AG20443 (cell line): ENCODE measurements around the gene ASPSCR1.

Source experiments
- DNase-seq: peaks from one replicate; pipeline ENCODE4 v3.0.0; 2012; ENCODE audit warnings: low spot score, mixed read lengths

ASPSCR1 gene

DNA sequence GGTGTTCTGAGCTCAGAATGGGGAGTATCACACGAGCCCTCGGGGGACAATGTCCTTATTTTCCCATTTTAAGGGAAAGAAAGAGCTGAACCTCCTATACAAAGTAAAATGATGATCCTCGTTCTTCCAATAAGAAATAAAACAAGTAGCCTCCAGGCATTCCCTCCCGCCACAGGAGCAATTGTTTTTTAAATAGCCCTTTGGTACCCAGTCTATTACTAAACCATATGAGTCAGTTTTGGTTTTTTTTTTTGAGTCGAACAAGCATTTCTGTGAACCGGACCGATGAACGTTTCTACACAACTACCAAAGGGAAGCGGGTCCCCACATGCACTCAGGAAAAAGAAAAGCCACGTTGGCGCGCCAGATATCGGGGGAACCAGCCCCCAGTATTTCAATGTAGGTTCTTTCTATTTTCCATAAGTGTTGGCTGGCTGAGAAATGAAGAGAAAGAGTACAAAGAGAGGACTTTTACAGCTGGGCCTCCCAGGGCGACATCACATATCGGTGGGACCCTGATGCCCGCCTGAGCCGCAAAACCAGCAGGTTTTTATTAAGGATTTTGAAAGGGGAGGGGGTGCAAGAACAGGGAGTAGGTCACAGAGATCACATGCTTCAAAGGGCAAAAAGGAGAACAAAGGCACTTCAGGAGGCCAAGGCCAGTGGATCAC is 63.9 kb downstream of the ASPSCR1 start:
- DNase-seq = no peak

DNA sequence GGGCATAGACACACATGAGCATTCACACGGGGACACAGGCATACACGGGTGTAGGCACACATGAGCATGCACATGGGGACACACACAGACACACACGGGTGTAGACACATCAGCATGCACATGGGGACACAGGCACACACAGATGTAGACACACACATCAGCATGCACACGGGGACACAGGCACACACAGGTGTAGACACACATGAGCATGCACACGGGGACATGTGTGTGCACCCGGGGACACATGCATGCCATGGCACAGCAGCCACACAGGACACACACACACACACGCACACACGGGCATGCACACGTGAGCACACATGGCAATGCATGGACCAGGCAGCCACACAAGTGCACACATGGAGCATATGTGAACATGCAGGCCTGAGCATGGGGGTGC is 65.2 kb downstream of the ASPSCR1 start:
- DNase-seq = no peak

DNA sequence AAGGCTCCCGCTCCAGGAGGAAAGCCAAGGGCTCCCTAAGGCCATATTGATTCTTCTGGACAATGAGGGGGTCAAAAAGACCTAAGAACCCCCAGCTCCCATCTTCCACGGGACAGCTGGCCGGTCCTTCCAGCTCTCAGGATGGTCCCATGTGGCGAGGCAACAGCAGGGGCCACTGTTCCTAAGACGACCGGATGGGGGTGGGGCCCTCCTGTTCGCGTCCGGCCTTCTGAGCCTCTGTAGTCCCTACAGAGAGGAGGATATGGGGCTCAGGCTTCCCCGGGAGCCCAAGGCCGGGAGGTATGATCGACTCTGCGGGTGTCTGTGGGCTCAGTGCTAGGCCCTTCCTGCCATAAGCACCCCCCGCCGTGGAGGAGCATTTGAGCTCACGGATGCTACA is 66.1 kb downstream of the ASPSCR1 start:
- no peak for DNase-seq

DNA sequence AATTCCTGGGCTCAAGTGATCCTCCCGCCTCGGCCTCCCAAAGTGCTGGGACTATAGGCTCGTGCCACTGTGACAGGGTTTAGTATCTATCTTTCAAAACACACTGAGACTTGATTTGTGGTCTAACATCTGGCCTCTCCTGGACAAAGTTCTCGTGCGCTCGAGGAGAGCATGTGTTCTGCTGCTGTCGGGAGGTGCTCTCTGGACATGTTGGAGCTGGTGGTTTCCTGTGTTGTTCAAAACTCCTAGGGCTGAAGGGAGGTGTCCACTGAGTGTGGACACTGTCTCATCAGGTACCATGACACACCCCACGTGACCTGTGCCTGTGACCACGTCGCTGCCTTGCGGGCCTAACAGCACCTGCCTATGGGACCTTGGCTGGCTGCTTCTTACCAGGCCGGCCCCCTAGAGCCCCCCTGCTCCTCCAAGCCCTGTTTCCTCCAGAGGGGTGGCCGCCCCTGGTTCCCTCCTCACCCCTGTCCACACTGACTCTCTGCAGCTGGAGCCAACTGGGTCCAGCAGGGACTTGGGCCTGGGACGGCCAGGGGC is 68.6 kb downstream of the ASPSCR1 start:
- DNase-seq = no peak

DNA sequence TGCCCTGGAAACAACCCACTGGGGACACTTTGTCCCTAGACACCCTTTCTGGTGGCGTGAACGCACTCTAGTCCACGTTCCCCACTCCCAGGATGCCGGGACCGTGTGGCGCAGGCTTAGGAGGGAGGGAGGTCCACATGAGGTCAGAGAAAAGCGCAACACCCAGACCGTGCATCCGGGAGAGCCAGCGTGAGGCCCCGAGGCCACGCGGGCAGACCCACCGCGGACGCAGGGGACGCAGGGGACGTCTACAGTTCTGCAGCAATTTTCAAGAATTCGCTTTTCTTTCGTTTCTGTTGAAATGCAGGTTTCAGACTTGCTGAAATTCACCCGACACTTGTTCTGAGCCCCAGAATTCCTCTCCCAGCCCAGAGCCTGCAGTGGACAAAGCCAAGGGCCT is 69.5 kb downstream of the ASPSCR1 start:
- no peak for DNase-seq

DNA sequence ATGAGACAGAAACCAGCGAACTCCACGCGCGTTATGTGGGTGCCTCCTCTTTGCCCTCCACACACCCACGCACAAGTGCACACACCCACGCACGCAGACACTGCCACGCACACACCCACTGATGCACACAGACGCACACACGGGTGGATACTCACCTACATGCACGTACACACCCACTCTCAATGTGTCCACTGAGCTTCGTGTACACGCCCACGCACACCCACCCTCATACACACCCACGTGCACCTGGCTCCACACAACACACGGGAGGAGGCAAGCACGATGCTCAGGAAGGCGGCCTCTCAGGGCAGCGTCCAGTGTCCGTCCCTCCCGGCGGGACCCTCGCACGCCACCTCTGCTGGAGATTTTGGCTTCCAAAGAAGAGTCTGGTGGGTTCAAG is 70.0 kb downstream of the ASPSCR1 start:
- no peak for DNase-seq

DNA sequence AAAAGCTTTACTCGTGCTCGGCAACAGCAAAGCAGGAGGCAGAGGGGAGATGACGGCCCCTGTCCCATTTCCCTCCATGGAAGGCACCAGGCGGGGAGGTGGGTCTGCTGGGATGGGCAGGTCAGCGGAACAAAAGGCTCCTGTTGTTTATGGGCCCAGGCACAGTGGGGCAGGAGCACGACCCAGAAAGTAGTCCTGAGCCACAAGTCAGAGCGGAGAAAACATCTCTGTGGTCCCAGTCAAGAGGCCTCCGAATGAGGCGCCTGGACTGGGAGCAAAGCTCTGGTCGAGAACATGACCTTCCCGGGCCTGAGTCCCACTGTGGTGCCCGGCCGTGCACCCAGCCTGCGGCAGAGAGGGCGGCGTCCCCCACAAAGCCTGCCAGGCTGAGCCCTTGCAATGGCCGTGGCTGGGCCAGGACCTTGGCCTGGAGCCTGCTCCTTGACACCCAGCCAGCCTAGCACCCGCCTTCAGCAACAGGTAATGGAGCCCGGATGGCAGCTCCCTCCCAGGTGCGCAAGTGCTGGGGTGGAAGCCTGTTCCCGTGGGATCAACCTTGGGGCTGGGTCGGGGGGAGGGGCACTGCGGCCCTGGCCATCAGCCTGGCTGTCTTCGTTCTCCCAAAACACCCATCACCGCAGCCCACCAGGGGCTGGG is 70.6 kb downstream of the ASPSCR1 start:
- no peak for DNase-seq

DNA sequence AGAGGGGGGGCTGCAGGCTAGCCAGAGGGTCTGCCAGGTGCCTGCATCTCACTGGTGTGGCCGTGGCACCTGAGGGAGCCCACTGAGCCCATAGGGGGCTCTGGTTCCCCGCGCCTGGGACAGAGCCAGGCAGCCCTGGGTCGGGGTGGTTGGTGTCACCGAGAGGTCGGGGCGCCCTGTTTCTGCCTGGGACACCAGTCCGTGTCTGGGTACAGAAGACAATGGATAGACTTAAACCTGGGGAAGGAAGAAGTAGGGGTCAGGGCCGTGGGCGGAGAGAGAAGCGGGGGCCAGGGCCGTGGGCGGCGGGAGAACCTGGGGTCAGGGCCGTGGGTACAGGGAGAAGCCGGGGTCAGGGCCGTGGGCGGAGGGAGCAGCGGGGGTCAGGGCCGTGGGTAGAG is 71.1 kb downstream of the ASPSCR1 start:
- DNase-seq = no peak

DNA sequence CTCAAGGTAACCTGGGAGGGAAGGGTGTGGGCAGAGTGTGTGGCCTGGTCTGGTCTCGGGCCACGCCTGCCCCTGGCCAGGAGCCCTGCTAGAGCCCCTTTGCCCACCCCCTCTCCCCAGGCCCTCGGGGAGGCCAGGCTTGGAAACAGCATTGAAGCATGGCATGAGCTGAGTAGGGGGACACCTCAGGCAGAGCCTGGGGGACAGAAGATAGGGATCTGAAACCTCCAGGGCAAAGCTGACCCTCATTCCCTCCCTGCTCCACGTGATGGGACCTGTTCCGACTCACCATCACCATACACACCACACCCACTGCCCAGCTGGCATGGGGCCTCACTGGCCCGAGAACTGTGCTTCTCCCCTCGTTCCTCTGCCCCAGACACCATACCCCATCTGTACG is 71.7 kb downstream of the ASPSCR1 start:
- no peak for DNase-seq

DNA sequence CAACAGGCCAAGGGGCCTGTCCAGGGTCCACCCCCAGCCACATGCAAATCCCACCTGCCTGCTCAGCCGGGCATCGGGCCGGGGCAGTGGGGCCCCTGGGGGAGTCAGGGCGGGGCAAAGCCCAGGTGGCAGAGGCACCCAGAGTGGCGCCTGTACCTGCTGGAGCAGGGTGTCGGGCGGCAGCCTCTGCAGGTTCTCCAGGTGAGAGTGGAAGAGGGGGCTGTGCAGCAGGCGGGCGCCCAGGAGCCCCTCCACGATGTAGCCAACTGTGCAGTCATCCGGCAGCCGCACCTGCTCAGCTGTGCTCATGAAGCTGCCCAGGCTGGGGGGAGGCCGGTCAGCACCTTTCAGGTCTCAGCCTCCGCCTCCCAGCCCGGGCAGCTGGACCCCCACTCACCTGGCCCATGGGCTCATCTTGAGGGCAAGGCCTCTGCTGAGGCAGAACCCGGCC is 72.1 kb downstream of the ASPSCR1 start:
- no peak for DNase-seq

DNA sequence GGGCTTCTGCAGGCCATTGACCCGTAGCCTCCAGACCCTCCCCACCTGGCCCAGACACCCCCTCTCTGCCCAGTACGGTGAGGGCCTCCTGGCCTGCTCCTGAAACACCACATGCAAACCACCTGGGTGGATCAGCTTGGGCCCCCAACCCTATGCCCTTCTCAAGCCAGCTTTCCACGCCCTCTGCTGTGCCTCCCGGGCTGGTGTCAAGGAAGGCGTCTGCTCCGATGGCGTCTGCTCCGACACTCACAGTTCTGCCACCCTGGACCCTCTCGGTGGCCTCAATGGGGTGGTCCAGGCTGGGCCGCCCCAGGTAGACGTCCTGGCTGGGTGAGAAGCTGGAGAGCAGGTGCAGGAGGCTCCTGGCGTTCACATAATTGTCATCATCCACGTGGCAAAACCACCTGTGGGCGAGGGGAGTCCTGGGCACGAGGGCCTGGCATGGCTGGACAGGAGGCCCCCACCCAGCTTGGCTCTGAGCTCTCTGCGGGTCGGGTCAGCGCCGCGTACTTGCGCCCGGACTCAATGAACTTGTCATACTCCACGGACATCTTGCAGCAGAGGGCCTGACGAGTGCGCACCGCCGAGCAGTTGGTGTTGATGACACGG is 72.8 kb downstream of the ASPSCR1 start:
- no peak for DNase-seq

DNA sequence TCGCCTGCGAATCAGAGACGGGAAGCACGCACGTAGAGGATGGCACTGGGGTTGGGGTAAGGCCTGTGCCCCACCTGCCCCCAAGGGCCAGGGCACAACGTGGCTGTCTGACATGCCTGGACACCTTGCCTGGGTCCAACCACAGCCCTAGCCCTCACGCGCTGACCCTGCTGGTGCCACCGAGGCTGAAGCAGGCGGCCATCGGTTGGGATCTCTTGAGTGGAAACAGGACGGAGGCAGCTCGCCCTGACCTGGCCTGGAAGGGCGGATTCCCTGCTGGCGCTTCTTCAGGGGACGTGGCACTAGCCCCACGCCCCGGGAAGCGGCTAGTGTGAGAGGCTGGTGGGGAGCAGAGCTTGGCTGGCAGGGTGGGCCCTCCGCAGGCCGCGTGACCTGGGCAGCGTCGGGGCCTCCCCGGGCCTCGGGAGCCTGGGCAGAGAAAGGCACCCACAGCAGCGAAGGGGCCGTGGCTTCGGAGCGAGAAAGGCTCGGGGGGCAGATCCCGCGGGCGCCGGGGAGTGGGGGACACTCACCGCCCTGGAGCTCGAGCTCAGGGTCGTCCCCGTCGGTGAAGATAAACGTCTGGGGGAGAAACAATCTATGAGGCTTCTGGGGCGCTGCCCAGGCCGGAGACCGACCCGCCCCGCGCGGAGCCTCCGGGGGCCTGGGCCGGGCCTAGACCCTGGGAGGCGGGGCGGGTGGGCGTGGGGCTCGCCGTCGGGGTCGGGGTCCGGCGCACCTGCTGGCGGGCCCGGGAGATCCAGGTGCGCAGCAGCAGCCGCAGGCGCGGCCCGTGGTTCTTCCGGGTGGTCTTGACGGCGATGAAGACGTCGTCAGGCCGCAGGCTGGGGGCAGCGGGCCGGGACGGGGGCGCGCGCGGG is 73.6 kb downstream of the ASPSCR1 start:
- peak; percentile 59 for DNase-seq

DNA sequence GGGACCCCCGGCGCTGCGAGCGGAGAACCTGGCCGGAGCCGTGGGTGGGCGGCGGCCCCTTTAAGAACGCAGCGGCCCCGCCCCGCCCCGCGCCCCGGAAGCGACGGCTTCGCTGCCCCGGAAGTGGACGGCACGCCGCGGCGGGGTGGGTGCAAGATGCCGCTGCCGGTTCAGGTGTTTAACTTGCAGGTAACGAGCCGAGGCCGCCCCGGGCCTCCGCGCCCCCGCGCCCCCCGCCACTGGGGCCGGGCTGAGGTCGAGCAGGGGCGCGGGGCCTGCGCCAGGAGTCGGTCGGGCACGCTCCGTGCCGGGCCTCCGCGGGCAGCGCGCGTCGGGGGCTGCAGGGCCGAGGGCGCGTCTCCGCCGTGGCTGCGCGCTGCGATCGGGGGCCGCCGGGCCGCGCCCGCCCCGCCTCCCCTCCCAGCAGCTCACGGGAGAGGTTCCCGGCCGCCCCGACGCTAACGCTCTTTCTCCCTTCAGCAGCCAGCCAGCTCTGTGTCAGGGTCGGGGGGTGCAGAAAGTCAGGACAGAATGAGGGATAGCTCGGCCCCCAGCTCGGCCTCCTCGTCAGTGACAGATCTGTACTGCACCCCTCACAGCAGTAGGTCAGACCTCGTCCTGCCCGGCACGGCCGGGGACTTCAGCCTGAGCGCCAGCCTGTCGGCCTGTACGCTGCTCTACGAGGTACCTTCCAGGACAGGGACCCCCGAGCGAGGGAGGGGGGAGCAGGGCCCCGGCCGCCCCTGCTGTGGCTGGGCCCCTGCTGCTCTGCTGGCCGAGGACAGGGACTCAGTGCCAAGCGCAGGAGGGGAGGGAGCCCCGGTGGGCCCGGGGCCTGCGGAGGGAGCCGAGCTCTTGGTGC is 74.6 kb downstream of the ASPSCR1 start, which contains the start of the genes GPS1 and RFNG:
TSS of gene GPS1 (plus strand) at position 123 of the 862 bp plus-strand sequence. CDS start at position 157, 34 bp downstream.
TSS of gene RFNG (minus strand) at position 36 of the 862 bp plus-strand sequence. CDS start 45 bp downstream, outside the sequence.
- DNase-seq = peak; percentile 92

DNA sequence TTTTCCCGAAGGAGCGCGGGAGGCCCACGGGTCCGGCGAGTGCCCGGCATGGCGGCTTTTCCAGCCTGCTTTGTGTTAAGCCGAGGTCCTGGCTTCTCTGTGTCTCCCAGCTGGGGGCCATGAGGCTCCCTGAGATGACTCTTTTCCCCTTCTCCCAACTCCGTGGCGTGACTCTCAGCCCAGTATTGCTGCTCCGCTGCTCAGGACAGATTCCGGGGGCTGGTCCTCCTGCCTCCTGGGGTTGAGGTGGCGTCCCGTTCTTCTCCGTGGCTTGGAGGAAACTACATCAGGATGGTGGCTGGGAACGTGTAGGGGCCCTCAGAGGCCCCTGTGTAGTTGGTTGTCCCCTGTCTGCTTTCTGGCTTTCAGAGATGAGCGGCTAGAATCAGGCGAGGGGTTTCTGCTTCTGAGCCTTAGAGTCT is 75.2 kb downstream of the ASPSCR1 start:
- peak; percentile 30 for DNase-seq

DNA sequence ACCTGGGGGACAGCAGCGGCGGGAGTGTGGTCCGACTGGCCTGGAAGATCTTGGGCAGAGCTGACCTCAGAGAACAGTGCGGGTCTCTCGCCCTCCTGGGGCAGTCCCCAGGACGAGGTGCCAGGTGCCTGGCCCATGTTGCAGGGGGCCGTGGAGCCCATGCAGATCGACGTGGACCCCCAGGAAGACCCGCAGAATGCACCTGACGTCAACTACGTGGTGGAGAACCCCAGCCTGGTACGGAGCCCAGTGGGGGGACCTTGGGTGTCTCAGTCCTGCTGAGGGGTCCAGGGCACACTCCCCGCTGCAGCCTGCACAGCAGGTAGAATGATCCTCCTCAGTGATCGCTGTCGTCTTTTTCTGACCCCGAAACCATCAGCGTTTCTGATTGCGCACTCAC is 75.7 kb downstream of the ASPSCR1 start:
- DNase-seq = no peak

DNA sequence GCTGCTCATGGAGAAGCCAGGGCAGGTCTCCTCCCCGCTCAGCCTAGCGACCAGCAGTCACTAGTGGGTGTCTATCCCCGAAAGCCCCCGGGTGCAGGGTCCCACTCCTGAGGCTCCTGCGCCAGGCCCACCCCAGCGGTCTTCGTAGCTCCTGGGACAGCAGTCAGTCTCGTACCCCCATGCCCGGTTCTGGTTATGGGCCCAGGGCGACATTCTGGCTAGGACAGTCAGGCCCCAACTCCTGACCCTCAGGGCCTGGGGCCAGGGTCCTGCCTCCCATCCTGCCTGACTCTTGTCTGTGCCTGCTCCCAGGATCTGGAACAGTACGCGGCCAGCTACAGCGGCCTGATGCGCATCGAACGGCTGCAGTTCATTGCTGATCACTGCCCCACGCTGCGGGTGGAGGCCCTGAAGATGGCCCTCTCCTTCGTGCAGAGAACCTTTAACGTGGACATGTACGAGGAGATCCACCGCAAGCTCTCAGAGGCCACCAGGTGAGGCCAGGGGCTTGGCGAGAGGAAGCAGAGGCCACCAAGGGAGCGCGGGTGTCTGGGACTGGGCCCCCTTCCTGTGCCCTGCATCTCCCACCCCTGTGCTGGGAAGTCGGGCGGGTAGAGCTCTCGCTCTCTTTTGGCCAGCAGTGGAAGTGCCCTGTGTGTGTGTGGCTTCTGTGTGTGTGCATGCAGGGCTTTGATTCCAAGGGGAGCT is 76.3 kb downstream of the ASPSCR1 start:
- DNase-seq = no peak

DNA sequence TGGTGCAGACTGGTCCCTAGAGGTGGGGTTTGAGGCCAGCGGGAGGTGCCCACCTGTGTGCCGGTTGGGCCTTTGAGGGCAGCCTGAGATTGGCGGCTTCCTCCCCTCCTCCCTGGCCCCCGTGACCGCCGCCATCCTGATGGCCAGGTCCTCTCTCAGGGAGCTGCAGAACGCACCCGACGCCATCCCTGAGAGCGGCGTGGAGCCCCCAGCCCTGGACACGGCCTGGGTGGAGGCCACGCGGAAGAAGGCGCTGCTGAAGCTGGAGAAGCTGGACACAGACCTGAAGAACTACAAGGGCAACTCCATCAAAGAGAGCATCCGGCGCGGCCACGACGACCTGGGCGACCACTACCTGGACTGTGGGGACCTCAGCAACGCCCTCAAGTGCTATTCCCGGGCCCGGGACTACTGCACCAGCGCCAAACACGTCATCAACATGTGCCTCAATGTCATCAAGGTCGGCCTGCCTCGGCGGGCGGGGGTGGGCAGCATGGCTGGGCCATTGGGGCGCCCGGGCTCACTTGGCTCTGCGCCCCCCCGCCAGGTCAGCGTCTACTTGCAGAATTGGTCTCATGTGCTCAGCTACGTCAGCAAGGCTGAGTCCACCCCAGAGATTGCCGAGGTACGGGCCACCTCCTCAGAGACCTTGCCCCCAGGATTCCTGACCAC is 77.1 kb downstream of the ASPSCR1 start:
- DNase-seq = no peak

DNA sequence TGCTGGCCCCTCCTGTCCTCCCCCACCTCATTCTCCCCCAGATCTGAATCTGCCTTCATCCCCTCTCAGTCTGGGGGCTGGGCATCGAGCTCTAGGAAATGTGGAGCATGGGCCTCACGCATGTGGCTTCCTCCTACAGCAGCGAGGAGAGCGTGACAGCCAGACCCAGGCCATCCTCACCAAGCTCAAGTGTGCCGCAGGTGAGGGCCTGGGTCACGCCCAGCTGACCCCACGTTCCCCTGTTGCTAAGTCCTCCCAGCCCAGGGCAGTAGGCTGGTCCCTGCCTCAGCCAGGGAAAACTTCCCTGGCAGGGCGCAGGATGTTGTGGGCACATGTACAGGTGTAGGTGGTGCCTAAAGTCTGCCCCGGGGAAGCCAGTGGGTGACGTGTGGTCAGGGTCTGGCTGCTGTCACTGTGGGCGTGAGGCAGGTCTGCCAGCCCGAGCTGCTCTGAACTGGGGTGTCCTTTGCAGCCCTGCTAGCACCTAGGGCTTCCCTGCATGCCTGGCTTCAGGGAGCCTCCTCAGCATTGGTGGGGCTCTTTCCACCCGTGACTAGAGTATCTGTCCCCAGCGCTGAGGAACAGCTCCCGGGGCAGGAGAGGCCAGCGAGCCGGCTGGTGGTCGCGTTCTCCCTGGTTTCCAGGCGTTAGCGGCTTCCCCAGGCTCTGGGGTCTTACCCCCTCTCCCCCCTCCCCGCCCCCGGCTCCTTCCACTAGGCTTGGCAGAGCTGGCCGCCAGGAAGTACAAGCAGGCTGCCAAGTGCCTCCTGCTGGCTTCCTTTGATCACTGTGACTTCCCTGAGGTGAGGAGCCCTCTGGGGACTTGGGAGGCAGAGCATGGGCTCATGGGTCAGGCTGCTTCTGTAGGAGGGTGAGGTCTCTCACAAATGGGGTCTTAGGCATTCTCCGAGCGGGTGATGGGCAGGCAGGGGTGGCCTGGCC is 77.9 kb downstream of the ASPSCR1 start:
- DNase-seq = no peak
